Measurements from ENCODE around the gene PTX4.

Gene PTX4

DNA sequence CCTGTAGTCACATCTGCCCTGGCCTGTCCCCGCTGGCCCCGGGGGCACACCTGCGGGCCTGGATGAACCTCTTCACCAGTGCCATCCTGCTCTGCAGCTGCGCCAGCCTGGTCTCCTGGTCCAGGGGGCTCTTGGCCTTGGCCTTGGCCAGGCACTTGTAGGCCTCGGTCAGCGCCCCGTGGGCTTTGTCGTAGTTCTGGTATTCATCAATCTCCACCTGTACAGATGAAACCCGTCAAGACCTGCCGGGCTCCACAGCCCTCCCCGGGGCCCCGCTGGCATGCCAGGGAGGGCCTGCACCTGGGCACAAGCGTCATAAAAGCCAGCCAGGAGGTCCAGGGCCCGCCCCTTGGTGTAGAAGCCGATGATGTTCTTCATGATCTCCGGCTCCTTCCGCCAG, 31.1 kb upstream of the PTX4 start:
- H3K4me3 ChIP-seq (ENCODE audit: low read depth, low read length) = no peak overlapping the region
- no peak for DNase-seq (ENCODE audit: low read depth)
- no peak for TF ChIP-seq POLR2A (IDR thresholded peaks at IDR 0.05; ENCODE audit: extremely low read depth, insufficient read length)
- TF ChIP-seq, protein P1, sequence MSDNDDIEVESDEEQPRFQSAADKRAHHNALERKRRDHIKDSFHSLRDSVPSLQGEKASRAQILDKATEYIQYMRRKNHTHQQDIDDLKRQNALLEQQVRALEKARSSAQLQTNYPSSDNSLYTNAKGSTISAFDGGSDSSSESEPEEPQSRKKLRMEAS (IDR thresholded peaks at IDR 0.05; ENCODE audit: low read depth, low read length) = no peak
- TF ChIP-seq, protein P2, sequence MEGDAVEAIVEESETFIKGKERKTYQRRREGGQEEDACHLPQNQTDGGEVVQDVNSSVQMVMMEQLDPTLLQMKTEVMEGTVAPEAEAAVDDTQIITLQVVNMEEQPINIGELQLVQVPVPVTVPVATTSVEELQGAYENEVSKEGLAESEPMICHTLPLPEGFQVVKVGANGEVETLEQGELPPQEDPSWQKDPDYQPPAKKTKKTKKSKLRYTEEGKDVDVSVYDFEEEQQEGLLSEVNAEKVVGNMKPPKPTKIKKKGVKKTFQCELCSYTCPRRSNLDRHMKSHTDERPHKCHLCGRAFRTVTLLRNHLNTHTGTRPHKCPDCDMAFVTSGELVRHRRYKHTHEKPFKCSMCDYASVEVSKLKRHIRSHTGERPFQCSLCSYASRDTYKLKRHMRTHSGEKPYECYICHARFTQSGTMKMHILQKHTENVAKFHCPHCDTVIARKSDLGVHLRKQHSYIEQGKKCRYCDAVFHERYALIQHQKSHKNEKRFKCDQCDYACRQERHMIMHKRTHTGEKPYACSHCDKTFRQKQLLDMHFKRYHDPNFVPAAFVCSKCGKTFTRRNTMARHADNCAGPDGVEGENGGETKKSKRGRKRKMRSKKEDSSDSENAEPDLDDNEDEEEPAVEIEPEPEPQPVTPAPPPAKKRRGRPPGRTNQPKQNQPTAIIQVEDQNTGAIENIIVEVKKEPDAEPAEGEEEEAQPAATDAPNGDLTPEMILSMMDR (IDR thresholded peaks at IDR 0.05; ENCODE audit: low read depth, low read length) = no peak
- TF ChIP-seq MYC (IDR thresholded peaks at IDR 0.05; ENCODE audit: low read depth, low read length) = no peak

DNA sequence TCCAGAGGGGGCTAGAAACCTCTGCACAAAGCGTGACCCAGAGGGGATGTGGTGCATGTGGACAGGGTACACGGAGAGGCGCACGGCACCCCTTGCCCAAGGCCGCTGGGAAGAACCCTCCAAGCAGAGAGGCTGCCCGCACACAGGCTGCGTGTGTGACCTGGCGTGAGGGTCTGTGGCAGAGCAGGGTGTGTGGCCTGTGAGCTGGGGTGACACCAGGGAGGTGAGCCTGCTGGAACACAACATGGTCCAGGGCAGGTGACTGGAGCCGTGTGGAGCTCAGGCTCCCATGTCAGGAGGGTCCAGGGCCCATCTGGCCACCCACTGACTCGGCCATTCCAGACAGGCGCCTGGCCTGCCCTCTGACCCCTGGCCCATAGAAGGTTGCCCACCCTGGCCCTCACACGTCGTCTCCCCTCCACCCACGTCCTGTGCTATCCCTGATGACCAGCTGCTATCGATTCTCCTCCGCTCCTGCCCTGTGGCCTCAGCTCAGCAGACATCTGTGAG, 29.9 kb upstream of the PTX4 start:
- no peak for DNase-seq (ENCODE audit: low read depth)
- TF ChIP-seq POLR2A (IDR thresholded peaks at IDR 0.05; ENCODE audit: extremely low read depth, insufficient read length) = no peak
- TF ChIP-seq, protein P2 (IDR thresholded peaks at IDR 0.05; ENCODE audit: low read depth, low read length) = no peak
- TF ChIP-seq, protein P1 (IDR thresholded peaks at IDR 0.05; ENCODE audit: low read depth, low read length) = no peak
- TF ChIP-seq MYC (IDR thresholded peaks at IDR 0.05; ENCODE audit: low read depth, low read length) = no peak
- H3K4me3 ChIP-seq (ENCODE audit: low read depth, low read length) = no peak overlapping the region

DNA sequence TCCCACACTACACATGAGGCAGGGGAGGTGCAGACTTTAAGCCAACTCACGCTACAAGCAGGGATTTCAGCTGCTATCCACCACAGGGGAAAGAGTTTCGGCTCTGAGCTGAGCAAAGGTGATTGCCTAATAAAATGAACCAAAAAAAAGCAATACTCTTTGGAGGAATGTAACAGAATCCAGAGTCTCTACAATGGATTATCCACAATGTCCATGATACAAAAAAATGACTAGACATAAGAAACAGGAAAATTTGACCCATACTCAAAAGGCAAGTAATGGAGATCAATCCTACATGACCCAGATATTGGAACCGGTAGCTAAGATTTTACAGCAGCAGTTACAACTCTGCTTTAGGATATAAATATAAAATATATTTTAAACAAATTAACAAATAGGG, 25.8 kb upstream of the PTX4 start:
- DNase-seq (ENCODE audit: low read depth) = no peak
- H3K4me3 ChIP-seq (ENCODE audit: low read depth, low read length) = no peak overlapping the region
- TF ChIP-seq POLR2A (IDR thresholded peaks at IDR 0.05; ENCODE audit: extremely low read depth, insufficient read length) (no peak), MYC (IDR thresholded peaks at IDR 0.05; ENCODE audit: low read depth, low read length) (no peak)
- TF ChIP-seq, protein P2 (IDR thresholded peaks at IDR 0.05; ENCODE audit: low read depth, low read length) = no peak
- TF ChIP-seq, protein P1 (IDR thresholded peaks at IDR 0.05; ENCODE audit: low read depth, low read length) = no peak

DNA sequence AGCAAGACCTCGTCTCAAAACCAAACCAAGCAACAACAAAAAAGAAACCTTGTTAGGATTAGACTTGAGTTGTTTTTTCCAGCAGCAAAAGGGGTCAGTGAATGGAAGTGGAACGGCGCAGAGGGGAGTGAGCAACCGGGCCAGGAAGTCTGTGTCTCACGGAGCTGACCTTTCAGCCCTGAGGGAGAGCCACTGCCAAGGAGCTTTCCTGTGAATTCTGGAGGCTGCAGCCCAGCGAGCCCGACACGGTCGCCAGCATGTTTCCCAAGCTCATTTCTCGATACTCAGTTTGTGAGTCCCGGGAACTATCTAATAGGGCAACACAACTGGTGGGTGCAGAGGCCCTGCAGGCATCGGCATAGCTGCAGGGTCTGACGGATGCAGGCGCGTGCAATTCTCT, 24.0 kb upstream of the PTX4 start:
- no peak for TF ChIP-seq MYC (IDR thresholded peaks at IDR 0.05; ENCODE audit: low read depth, low read length)
- TF ChIP-seq, protein P2 (IDR thresholded peaks at IDR 0.05; ENCODE audit: low read depth, low read length) = no peak
- TF ChIP-seq, protein P1 (IDR thresholded peaks at IDR 0.05; ENCODE audit: low read depth, low read length) = no peak
- no peak for TF ChIP-seq POLR2A (IDR thresholded peaks at IDR 0.05; ENCODE audit: extremely low read depth, insufficient read length)
- no peak overlapping the region for H3K4me3 ChIP-seq (ENCODE audit: low read depth, low read length)
- DNase-seq (ENCODE audit: low read depth) = no peak

DNA sequence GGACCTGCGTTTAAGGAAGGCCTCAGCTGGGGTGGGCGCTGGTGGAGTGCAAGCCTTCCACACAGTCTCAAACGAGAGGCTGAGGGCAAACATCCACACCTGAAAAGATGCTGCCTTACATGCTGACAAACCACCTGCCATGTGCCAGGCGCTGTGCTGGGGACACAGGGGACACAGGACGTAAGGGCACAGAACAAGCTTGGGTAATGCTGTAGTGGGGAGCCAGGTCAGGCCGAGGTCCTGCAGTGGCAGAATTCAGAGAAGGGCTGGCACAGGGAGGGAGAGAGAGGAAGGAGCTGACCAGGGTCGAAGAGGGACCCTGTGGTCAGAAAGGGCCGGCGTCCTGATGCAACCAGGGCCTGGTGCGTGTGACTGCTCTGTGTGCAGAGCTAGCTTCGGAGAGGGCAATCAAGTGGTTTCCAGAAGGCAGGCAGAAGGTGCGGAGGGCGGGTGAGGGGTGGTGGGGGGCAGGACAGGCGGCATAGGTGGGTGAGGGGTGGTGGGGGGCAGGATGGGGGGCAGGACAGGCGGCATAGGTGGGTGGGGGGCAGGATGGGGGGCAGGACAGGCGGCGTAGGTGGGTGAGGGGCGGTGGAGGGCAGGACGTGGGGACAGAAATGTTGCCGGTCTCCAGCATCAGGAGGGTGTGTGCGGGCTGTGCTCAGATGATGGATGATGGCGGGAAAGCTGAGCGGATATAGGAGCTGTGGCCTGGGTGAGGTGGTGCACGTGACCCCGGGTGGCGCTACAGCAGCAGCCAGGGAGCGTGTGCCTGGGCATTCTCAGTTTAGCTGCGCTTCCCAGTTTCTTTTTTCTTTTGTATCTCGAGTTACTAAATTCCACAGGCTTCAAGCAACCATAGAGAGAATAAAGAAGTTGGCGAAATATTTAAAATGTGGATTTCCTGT, 23.2 kb upstream of the PTX4 start:
- no peak overlapping the region for H3K4me3 ChIP-seq (ENCODE audit: low read depth, low read length)
- TF ChIP-seq, protein P2 (IDR thresholded peaks at IDR 0.05; ENCODE audit: low read depth, low read length) = no peak
- no peak for TF ChIP-seq MYC (IDR thresholded peaks at IDR 0.05; ENCODE audit: low read depth, low read length)
- TF ChIP-seq POLR2A (IDR thresholded peaks at IDR 0.05; ENCODE audit: extremely low read depth, insufficient read length) = no peak
- TF ChIP-seq, protein P1 (IDR thresholded peaks at IDR 0.05; ENCODE audit: low read depth, low read length) = no peak
- peak; percentile 20 for DNase-seq (ENCODE audit: low read depth)
